GM23338 (cell line): ENCODE data around the gene TBX1. TPM values are rescaled to one million over a fixed set of nuclear protein-coding genes. Genes with fewer than 3 reads are reported as not detected.

Experiments used
- ATAC-seq: fragments of 200-7000 bp; cut with Tn5 transposase; 3 replicates; pipeline ENCODE4 v1.9.1; 2020
- DNase-seq: peaks from one replicate; pipeline ENCODE4 v3.0.0-alpha.2; 2015; ENCODE audit warnings: low spot score
- H2AFZ ChIP-seq: fragments of 200-600 bp; sonication (generic); 2 replicates; pipeline ENCODE4 v1.8.0; 2016; ENCODE audit warnings: antibody characterized with exemption, mild to moderate bottlenecking, moderate library complexity
- H3F3A ChIP-seq: fragments of 200-600 bp; sonication (generic); replicated peaks from 2 replicates; pipeline ENCODE4 v1.8.0; 2017; ENCODE audit warnings: antibody characterized with exemption, mixed run types, low read depth
- H3K27ac ChIP-seq: fragments of 200-600 bp; sonication (generic); 2 replicates; pipeline ENCODE4 v1.6.1; 2016; ENCODE audit warnings: low read depth
- H3K27me3 ChIP-seq: fragments of 200-600 bp; sonication (generic); 2 replicates; pipeline ENCODE4 v1.8.0; 2016; ENCODE audit warnings: mild to moderate bottlenecking, mixed run types, moderate library complexity; ENCODE audit not compliant: insufficient read depth
- H3K36me3 ChIP-seq: fragments of 200-600 bp; sonication (generic); 2 replicates; pipeline ENCODE4 v1.8.0; 2016; ENCODE audit warnings: mild to moderate bottlenecking; ENCODE audit not compliant: insufficient read depth
- H3K4me1 ChIP-seq: fragments of 200-600 bp; sonication (generic); 2 replicates; pipeline ENCODE4 v1.8.0; 2016; ENCODE audit warnings: mild to moderate bottlenecking, moderate library complexity; ENCODE audit not compliant: insufficient read depth
- H3K4me2 ChIP-seq: fragments of 200-600 bp; sonication (generic); 2 replicates; pipeline ENCODE4 v1.7.1; 2017; ENCODE audit warnings: mixed run types
- H3K4me3 ChIP-seq: fragments of 200-600 bp; sonication (generic); 2 replicates; pipeline ENCODE4 v1.6.1; 2016; ENCODE audit warnings: mixed run types
- H3K79me2 ChIP-seq: fragments of 200-600 bp; sonication (generic); replicated peaks from 2 replicates; pipeline ENCODE4 v1.8.0; 2017; ENCODE audit warnings: mild to moderate bottlenecking; ENCODE audit not compliant: insufficient read depth
- H3K9me2 ChIP-seq: fragments of 200-600 bp; sonication (generic); 2 replicates; pipeline ENCODE4 v1.8.0; 2017; ENCODE audit not compliant: insufficient read depth
- H4K20me1 ChIP-seq: fragments of 200-600 bp; sonication (generic); replicated peaks from 2 replicates; pipeline ENCODE4 v1.8.0; 2017; ENCODE audit warnings: mild to moderate bottlenecking; ENCODE audit not compliant: insufficient read depth
- H3K27ac Mint-ChIP-seq: 2 replicates; pipeline ENCODE4 v1.8.0; 2020; ENCODE audit warnings: inconsistent platforms, mild to moderate bottlenecking, moderate library complexity, mixed read lengths
- H3K27me3 Mint-ChIP-seq: 3 replicates; pipeline ENCODE4 v1.8.0; 2022; ENCODE audit warnings: low read depth, mild to moderate bottlenecking, moderate library complexity, mixed read lengths, inconsistent platforms; ENCODE audit not compliant: insufficient read depth, poor library complexity
- H3K36me3 Mint-ChIP-seq: 3 replicates; pipeline ENCODE4 v1.8.0; 2021; ENCODE audit warnings: low read depth, mild to moderate bottlenecking, inconsistent platforms, moderate library complexity, mixed read lengths
- H3K4me1 Mint-ChIP-seq: 3 replicates; pipeline ENCODE4 v1.8.0; 2020; ENCODE audit warnings: mild to moderate bottlenecking, inconsistent platforms, mixed read lengths
- H3K4me3 Mint-ChIP-seq: 3 replicates; pipeline ENCODE4 v1.8.0; 2021; ENCODE audit warnings: moderate library complexity, mild to moderate bottlenecking, inconsistent platforms, mixed read lengths
- H3K9me3 Mint-ChIP-seq: 3 replicates; pipeline ENCODE4 v1.8.0; 2020; ENCODE audit warnings: moderate library complexity, mild to moderate bottlenecking, inconsistent platforms, mixed read lengths
- CREB1 ChIP-seq: fragments of 250-450 bp; sonication (Bioruptor Pico); IDR thresholded peaks from 2 replicates; pipeline ENCODE4 v1.5.0; 2020; ENCODE audit warnings: low read depth, mild to moderate bottlenecking, moderate library complexity
- CTCF ChIP-seq, 2 experiments: fragments of 200-600 bp in 1 of 2; sonication (generic) in 1 of 2; conservative IDR thresholded peaks; 2 replicates each; pipeline versions ENCODE4 v1.5.1 to v1.6.1; 2016 to 2017; ENCODE audit warnings: antibody characterized with exemption in 2 of 2, low read depth in 2 of 2, mild to moderate bottlenecking in 2 of 2, moderate library complexity in 1 of 2
- polyA plus RNA-seq: library from polyadenylated mRNA; unstranded; fragments of >200 nt; fragmentation: Nextera tagmentation; extraction: Ambion mirVana; gene quantifications from 2 replicates; pipeline ENCODE4 v1.2.1, GENCODE V29; 2016
- total RNA-seq: library from RNA; depleted of rRNA; stranded (reverse); fragments of >200 nt; shearing (Covaris generic); gene quantifications from 2 replicates; pipeline ENCODE4 v1.2.3, GENCODE V29; 2014
- TF ChIP-seq, protein P1 (sequence below): fragments of 250-450 bp; sonication (Bioruptor Pico); IDR thresholded peaks from 2 replicates; pipeline ENCODE4 v1.5.0; 2020; ENCODE audit warnings: mild to moderate bottlenecking, moderate library complexity

The TBX1 gene
- total and polyA plus RNA-seq, 2 experiments from 2014 or later, result 0.19 to 0.66 TPM

- TF ChIP-seq, protein P1, sequence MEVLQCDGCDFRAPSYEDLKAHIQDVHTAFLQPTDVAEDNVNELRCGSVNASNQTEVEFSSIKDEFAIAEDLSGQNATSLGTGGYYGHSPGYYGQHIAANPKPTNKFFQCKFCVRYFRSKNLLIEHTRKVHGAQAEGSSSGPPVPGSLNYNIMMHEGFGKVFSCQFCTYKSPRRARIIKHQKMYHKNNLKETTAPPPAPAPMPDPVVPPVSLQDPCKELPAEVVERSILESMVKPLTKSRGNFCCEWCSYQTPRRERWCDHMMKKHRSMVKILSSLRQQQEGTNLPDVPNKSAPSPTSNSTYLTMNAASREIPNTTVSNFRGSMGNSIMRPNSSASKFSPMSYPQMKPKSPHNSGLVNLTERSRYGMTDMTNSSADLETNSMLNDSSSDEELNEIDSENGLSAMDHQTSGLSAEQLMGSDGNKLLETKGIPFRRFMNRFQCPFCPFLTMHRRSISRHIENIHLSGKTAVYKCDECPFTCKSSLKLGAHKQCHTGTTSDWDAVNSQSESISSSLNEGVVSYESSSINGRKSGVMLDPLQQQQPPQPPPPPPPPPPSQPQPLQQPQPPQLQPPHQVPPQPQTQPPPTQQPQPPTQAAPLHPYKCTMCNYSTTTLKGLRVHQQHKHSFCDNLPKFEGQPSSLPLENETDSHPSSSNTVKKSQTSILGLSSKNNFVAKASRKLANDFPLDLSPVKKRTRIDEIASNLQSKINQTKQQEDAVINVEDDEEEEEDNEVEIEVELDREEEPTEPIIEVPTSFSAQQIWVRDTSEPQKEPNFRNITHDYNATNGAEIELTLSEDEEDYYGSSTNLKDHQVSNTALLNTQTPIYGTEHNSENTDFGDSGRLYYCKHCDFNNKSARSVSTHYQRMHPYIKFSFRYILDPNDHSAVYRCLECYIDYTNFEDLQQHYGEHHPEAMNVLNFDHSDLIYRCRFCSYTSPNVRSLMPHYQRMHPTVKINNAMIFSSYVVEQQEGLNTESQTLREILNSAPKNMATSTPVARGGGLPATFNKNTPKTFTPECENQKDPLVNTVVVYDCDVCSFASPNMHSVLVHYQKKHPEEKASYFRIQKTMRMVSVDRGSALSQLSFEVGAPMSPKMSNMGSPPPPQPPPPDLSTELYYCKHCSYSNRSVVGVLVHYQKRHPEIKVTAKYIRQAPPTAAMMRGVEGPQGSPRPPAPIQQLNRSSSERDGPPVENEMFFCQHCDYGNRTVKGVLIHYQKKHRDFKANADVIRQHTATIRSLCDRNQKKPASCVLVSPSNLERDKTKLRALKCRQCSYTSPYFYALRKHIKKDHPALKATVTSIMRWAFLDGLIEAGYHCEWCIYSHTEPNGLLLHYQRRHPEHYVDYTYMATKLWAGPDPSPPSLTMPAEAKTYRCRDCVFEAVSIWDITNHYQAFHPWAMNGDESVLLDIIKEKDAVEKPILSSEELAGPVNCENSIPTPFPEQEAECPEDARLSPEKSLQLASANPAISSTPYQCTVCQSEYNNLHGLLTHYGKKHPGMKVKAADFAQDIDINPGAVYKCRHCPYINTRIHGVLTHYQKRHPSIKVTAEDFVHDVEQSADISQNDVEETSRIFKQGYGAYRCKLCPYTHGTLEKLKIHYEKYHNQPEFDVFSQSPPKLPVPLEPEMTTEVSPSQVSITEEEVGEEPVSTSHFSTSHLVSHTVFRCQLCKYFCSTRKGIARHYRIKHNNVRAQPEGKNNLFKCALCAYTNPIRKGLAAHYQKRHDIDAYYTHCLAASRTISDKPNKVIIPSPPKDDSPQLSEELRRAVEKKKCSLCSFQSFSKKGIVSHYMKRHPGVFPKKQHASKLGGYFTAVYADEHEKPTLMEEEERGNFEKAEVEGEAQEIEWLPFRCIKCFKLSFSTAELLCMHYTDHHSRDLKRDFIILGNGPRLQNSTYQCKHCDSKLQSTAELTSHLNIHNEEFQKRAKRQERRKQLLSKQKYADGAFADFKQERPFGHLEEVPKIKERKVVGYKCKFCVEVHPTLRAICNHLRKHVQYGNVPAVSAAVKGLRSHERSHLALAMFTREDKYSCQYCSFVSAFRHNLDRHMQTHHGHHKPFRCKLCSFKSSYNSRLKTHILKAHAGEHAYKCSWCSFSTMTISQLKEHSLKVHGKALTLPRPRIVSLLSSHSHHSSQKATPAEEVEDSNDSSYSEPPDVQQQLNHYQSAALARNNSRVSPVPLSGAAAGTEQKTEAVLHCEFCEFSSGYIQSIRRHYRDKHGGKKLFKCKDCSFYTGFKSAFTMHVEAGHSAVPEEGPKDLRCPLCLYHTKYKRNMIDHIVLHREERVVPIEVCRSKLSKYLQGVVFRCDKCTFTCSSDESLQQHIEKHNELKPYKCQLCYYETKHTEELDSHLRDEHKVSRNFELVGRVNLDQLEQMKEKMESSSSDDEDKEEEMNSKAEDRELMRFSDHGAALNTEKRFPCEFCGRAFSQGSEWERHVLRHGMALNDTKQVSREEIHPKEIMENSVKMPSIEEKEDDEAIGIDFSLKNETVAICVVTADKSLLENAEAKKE (CRISPR knock-in tag), result no peak
- no peak for TF ChIP-seq CTCF (conservative IDR thresholded peaks at IDR 0.05; ENCODE audit: low read depth in 2 of 2)
These were observed 21.1 kb upstream of the TBX1 start (continued) for GRCh38 chr22:19739448-19739895.

- DNase-seq (no peak), ATAC-seq (no peak)
- TF ChIP-seq CREB1 (CRISPR knock-in tag) (no peak), CTCF (conservative IDR thresholded peaks at IDR 0.05; ENCODE audit: low read depth in 2 of 2) (0 out of 4 replicates have a peak, but pooled peaks of 1 of the 2 experiments have one; percentile 8)
- no peaks in the 10 kb centered on the region for H4K20me1 ChIP-seq
- no peak overlapping the region for H3K4me2 ChIP-seq
- H3F3A ChIP-seq, result no peaks in the 10 kb centered on the region
- no peak overlapping the region for H3K27ac ChIP-seq
- H3K4me1 ChIP-seq, result no peaks in the 10 kb centered on the region
- no peaks in the 10 kb centered on the region for H3K27me3 ChIP-seq
- Mint-ChIP-seq H3K9me3 (no peaks in the 10 kb centered on the region), H3K4me3 (no peak overlapping the region), H3K4me1 (peaks cover 9% of the 10 kb centered on the region), H3K36me3 (no peaks in the 10 kb centered on the region), H3K27ac (no peak overlapping the region), H3K27me3 (peaks cover 8% of the 10 kb centered on the region)
- no peaks in the 10 kb centered on the region for H3K9me2 ChIP-seq
- no peak overlapping the region for H3K4me3 ChIP-seq
- no peak overlapping the region for H2AFZ ChIP-seq
- H3K79me2 ChIP-seq, result no peaks in the 10 kb centered on the region
- H3K36me3 ChIP-seq, result no peaks in the 10 kb centered on the region
These were observed 20.6 kb upstream of the TBX1 start for GRCh38 chr22:19739911-19740449.
